Muscle of back (tissue), 11 donors: Measurements from ENCODE around the gene DSE. TPM values are rescaled to one million over a fixed set of nuclear protein-coding genes. Genes with fewer than 3 reads are reported as not detected.

Source experiments
- DNase-seq, 3 donors: peaks; one replicate each; pipeline versions ENCODE4 v3.0.0 to v3.0.0-alpha.2; 2013
- polyA plus RNA-seq, 10 donors: library from polyadenylated mRNA; unstranded; fragments of 120-200 nt; gene quantifications; one replicate each; pipeline ENCODE4 v1.2.1, GENCODE V29; 2013; ENCODE audit not compliant: insufficient read length in 10 of 10

DSE gene
- polyA plus RNA-seq, 10 donors = 30.3 to 39.2 (median 33.1) TPM

GRCh38 chr6:116472706-116473105 lies 102.0 kb downstream of the DSE start:
- DNase-seq = no peak

GRCh38 chr6:116475141-116475540 lies 104.4 kb downstream of the DSE start:
- DNase-seq = no peak

- no peak for DNase-seq
These were observed 105.4 kb downstream of the DSE start for GRCh38 chr6:116476002-116476678.

GRCh38 chr6:116482780-116483179 lies 112.0 kb downstream of the DSE start:
- no peak for DNase-seq

GRCh38 chr6:116483616-116484015 lies 112.9 kb downstream of the DSE start:
- no peak for DNase-seq

GRCh38 chr6:116485559-116486184 lies 114.9 kb downstream of the DSE start:
- DNase-seq = no peak

- DNase-seq = no peak
These were observed 121.0 kb downstream of the DSE start for GRCh38 chr6:116491610-116492330.

GRCh38 chr6:116492331-116493067 lies 121.8 kb downstream of the DSE start:
- DNase-seq = no peak

Other genes starting within 250 kb of the DSE start
- under 1 TPM; 0.12 to 0.99 (median 0.26) TPM for gene COL10A1, start 244.8 kb upstream of the DSE start, polyA plus RNA-seq
- 10 to 100 TPM; 15.9 to 21.9 (median 18.8) TPM for gene TSPYL4, start 116.9 kb upstream of the DSE start, polyA plus RNA-seq
- 10 to 100 TPM; 40.6 to 66.9 (median 52.0) TPM for gene TSPYL1, start 91.0 kb upstream of the DSE start, polyA plus RNA-seq
- 1 to 10 TPM; 2.1 to 4.7 (median 4.0) TPM for gene CALHM6, start 90.4 kb downstream of the DSE start, polyA plus RNA-seq
- gene CALHM5, start 140.7 kb downstream of the DSE start, polyA plus RNA-seq = 1 to 10 TPM; 2.6 to 3.7 (median 3.1) TPM
- gene TRAPPC3L, start 174.7 kb downstream of the DSE start, polyA plus RNA-seq = under 1 TPM in 5 of 10 donors, not detected in 5; 0.05 to 0.24 (median 0.11) TPM
- under 1 TPM in 1 of 10 donors, not detected in 9; 0.16 TPM for gene CALHM4, start 182.8 kb downstream of the DSE start, polyA plus RNA-seq
- 10 to 100 TPM; 44.3 to 69.6 (median 57.9) TPM for gene RWDD1, start 200.6 kb downstream of the DSE start, polyA plus RNA-seq
- under 1 TPM; 0.29 to 0.91 (median 0.55) TPM for gene RSPH4A, start 245.5 kb downstream of the DSE start, polyA plus RNA-seq